IMR-90 (cell line): ENCODE results near the gene TJP3. TPM values are rescaled to one million over a fixed set of nuclear protein-coding genes. Genes with fewer than 3 reads are reported as not detected.

ENCODE experiments used
- ATAC-seq: fragments of 200-7000 bp; cut with Tn5 transposase; 2 replicates; pipeline ENCODE4 v1.9.1; 2020; ENCODE audit warnings: low read depth, mild to moderate bottlenecking, moderate library complexity
- BruUV-seq: library from RNA; stranded (reverse); fragments of 400-500 nt; replicated peaks from 2 replicates; lab custom pipeline; 2021; lab: Mats Ljungman, UMichigan
- CTCF ChIA-PET: fragments of 300-600 bp; formaldehyde crosslinking; extraction: SDS; loops from one replicate; lab custom pipeline; 2021; ENCODE audit warnings: antibody characterized with exemption; lab: Yijun Ruan, JAX
- POLR2A ChIA-PET: fragments of 300-600 bp; sonication (Branson Sonifier 250); formaldehyde crosslinking; loops from one replicate; lab custom pipeline; 2022; ENCODE audit warnings: antibody characterized with exemption; ENCODE audit not compliant: unreplicated experiment; lab: Charles Lee
- DNase-seq: peaks from one replicate; pipeline ENCODE4 v3.0.0; 2013
- H2AFZ ChIP-seq: replicated peaks from 2 replicates; pipeline ENCODE3; 2013; ENCODE audit warnings: low read length, mild to moderate bottlenecking; ENCODE audit not compliant: poor library complexity
- H2AK5ac ChIP-seq: 2 replicates; pipeline ENCODE4 v1.6.1; 2013; ENCODE audit warnings: low read depth, low read length, inconsistent platforms
- H2AK9ac ChIP-seq: replicated peaks from 2 replicates; pipeline ENCODE3; 2013; ENCODE audit warnings: mild to moderate bottlenecking, low read depth, low read length, moderate library complexity; ENCODE audit not compliant: poor library complexity
- H2BK120ac ChIP-seq: 2 replicates; pipeline ENCODE4 v1.6.1; 2013; ENCODE audit warnings: low read depth, low read length, inconsistent platforms
- H2BK15ac ChIP-seq: 3 replicates; pipeline ENCODE4 v1.6.1; 2013; ENCODE audit warnings: low read depth, low read length, inconsistent platforms
- H2BK20ac ChIP-seq: 2 replicates; pipeline ENCODE4 v1.6.1; 2013; ENCODE audit warnings: low read depth, mild to moderate bottlenecking, inconsistent platforms, low read length, moderate library complexity
- H2BK5ac ChIP-seq: 2 replicates; pipeline ENCODE4 v1.6.1; 2013; ENCODE audit warnings: mild to moderate bottlenecking, low read depth, low read length, inconsistent platforms; ENCODE audit not compliant: poor library complexity, severe bottlenecking
- H3K14ac ChIP-seq: replicated peaks from 2 replicates; pipeline ENCODE4 v1.6.1; 2013; ENCODE audit warnings: low read depth, low read length, inconsistent platforms
- H3K18ac ChIP-seq: 2 replicates; pipeline ENCODE4 v1.6.1; 2013; ENCODE audit warnings: low read depth, low read length, control low read depth
- H3K23ac ChIP-seq: 2 replicates; pipeline ENCODE4 v1.6.1; 2013; ENCODE audit warnings: low read depth, low read length, inconsistent platforms
- H3K27ac ChIP-seq: 2 replicates; pipeline ENCODE4 v1.5.1; 2013; ENCODE audit warnings: mild to moderate bottlenecking, control low read depth, low read length; ENCODE audit not compliant: insufficient read depth
- H3K27me3 ChIP-seq: 2 replicates; pipeline ENCODE4 v1.6.1; 2013; ENCODE audit warnings: low read length; ENCODE audit not compliant: control insufficient read depth, insufficient read depth
- H3K36me3 ChIP-seq: 2 replicates; pipeline ENCODE4 v1.6.1; 2013; ENCODE audit warnings: low read length, mixed read lengths; ENCODE audit not compliant: control insufficient read depth, insufficient read depth
- H3K4ac ChIP-seq: 2 replicates; pipeline ENCODE4 v1.6.1; 2013; ENCODE audit warnings: low read depth, low read length, inconsistent platforms
- H3K4me1 ChIP-seq: 2 replicates; pipeline ENCODE4 v1.6.1; 2013; ENCODE audit warnings: low read length, mixed read lengths; ENCODE audit not compliant: control insufficient read depth, insufficient read depth
- H3K4me2 ChIP-seq: 2 replicates; pipeline ENCODE4 v1.6.1; 2013; ENCODE audit warnings: low read depth, mild to moderate bottlenecking, control low read depth, low read length, moderate library complexity
- H3K4me3 ChIP-seq: 2 replicates; pipeline ENCODE4 v1.5.1; 2013; ENCODE audit warnings: low read depth, mild to moderate bottlenecking, control low read depth, low read length, moderate library complexity; ENCODE audit not compliant: insufficient read depth
- H3K56ac ChIP-seq: 2 replicates; pipeline ENCODE4 v1.6.1; 2013; ENCODE audit warnings: low read length, inconsistent platforms; ENCODE audit not compliant: insufficient read depth; ENCODE audit errors: extremely low read depth
- H3K79me1 ChIP-seq, 2 experiments: 2 replicates each; pipeline ENCODE4 v1.6.1; 2013; ENCODE audit warnings: low read length in 2 of 2, inconsistent platforms in 1 of 2, low read depth in 1 of 2
- H3K9ac ChIP-seq: 2 replicates; pipeline ENCODE4 v1.6.1; 2013; ENCODE audit warnings: low read depth, low read length, control low read depth
- H3K9me1 ChIP-seq: 2 replicates; pipeline ENCODE4 v1.6.1; 2013; ENCODE audit warnings: low read length, inconsistent platforms; ENCODE audit not compliant: insufficient read depth
- H3K9me3 ChIP-seq: 2 replicates; pipeline ENCODE4 v1.6.1; 2013; ENCODE audit warnings: low read length; ENCODE audit not compliant: control insufficient read depth, insufficient read depth
- H4K20me1 ChIP-seq: 2 replicates; pipeline ENCODE4 v1.6.1; 2013; ENCODE audit warnings: low read length, inconsistent platforms; ENCODE audit not compliant: insufficient read depth
- H4K5ac ChIP-seq: 2 replicates; pipeline ENCODE4 v1.6.1; 2013; ENCODE audit warnings: mild to moderate bottlenecking, low read depth, low read length, control low read depth
- H4K8ac ChIP-seq, 2 experiments: 2 replicates each; pipeline ENCODE4 v1.6.1; 2013; ENCODE audit warnings: low read depth in 2 of 2, low read length in 2 of 2, control low read depth in 1 of 2, inconsistent platforms in 1 of 2
- H4K91ac ChIP-seq: 2 replicates; pipeline ENCODE4 v1.6.1; 2013; ENCODE audit warnings: low read depth, low read length, inconsistent platforms; ENCODE audit not compliant: insufficient read depth
- FOS ChIP-seq: fragments of 150-350 bp; IDR thresholded peaks from 2 replicates; pipeline ENCODE4 v1.6.1; 2016; ENCODE audit warnings: low read depth, low read length
- MAFK ChIP-seq: IDR thresholded peaks from 2 replicates; pipeline ENCODE4 v1.6.1; 2012; ENCODE audit warnings: low read depth, low read length, improper control_type of control experiment
- MAZ ChIP-seq: IDR thresholded peaks from 2 replicates; pipeline ENCODE4 v1.6.1; 2012; ENCODE audit warnings: low read depth, mild to moderate bottlenecking, low read length, improper control_type of control experiment, moderate library complexity, borderline replicate concordance
- NFE2L2 ChIP-seq: fragments of 150-350 bp; IDR thresholded peaks from 2 replicates; pipeline ENCODE4 v1.6.1; 2016; ENCODE audit warnings: low read depth, mild to moderate bottlenecking, low read length
- RAD21 ChIP-seq: IDR thresholded peaks from 2 replicates; pipeline ENCODE4 v1.6.1; 2012; ENCODE audit warnings: low read length, improper control_type of control experiment
- RCOR1 ChIP-seq: IDR thresholded peaks from 2 replicates; pipeline ENCODE4 v1.6.1; 2012; ENCODE audit warnings: mild to moderate bottlenecking, low read length, improper control_type of control experiment; ENCODE audit not compliant: insufficient replicate concordance
- WGBS, 2 experiments: methylation state at CpG; one replicate each; pipeline versions ENCODE4 v1.1.5 to v1.1.7; 2013; ENCODE audit warnings: missing lambda C conversion rate in 2 of 2; ENCODE audit not compliant: insufficient read length in 1 of 2; ENCODE audit errors: extremely low coverage in 2 of 2; 5-methylcytosine and 5-hydroxymethylcytosine counted together
- dilution Hi-C: fragments of 300-500 bp; cut with HindIII; formaldehyde crosslinking; loops from one replicate; pipeline ENCODE4 v1.14.3; 2018; ENCODE audit warnings: low sequenced_read_pairs; ENCODE audit not compliant: unreplicated experiment
- in situ Hi-C: fragments of 300-500 bp; cut with MboI; formaldehyde crosslinking; loops from 3 replicates; pipeline ENCODE4 v1.14.3; 2019; ENCODE audit warnings: low sequenced_read_pairs, inconsistent platforms, mixed read lengths
- intact Hi-C: fragments of 100-400 bp; cut with micrococcal nuclease; formaldehyde crosslinking; loops from 2 replicates; pipeline ENCODE4 v1.10.0; 2022
- polyA plus RNA-seq, 3 experiments: library from polyadenylated mRNA; depleted of rRNA; stranded (reverse); fragments of >200 nt; gene quantifications; 2 replicates each; pipeline ENCODE4 v1.2.3, GENCODE V29; 2012; ENCODE audit warnings: low replicate concordance in 1 of 3
- total RNA-seq: library from RNA; depleted of rRNA; stranded (reverse); fragments of >200 nt; gene quantifications from 2 replicates; pipeline ENCODE4 v1.2.3, GENCODE V29; 2012

Gene TJP3
- total and polyA plus RNA-seq, 2 of the 4 experiments (the other 2 are of a cell fraction): not detected

DNA sequence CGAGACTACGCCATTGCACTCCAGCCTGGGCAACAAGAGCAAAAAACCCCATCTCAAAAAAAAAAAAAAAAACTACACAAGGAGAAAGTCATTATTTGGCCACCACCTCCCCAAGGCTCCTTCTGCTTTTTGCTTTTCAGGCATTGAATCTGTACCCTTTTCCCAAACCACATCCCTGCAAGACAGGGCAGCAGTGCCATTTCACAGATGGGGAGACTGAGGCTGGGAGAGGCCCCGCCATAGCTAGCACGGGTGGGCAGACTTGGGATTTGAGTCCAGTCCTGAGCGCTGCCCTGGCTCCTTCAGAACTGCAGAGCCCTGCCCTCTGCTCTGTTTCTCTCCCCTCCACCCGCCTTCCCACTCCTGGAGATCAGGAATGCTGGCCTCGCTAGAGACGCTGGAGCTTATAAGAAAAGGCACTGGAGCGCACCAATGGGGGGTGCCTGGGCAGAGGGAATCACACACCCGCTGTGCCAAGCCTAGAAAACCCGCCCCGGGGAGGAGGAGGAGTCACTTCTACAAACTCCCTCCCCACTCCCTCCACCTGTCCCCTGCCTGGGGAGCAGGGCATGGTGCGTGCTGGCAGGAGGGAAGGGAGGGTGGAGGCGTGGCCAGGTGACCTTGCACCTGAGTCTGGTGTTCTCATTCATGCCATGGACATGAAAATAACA lies 17.6 kb downstream of the TJP3 start:
- in situ Hi-C loops: no loop called here

More for the DNA sequence above, 17.6 kb downstream of the TJP3 start:
- Histone ChIP-seq H4K20me1 (no peaks in the 10 kb centered on the region), H3K9me3 (no peaks in the 10 kb centered on the region), H3K4me1 (no peaks in the 10 kb centered on the region), H2BK15ac (no peak overlapping the region), H3K27me3 (peaks cover 28% of the 10 kb centered on the region), H2BK5ac (no peak overlapping the region), H3K18ac (no peak overlapping the region), H4K8ac (no peak overlapping the region), H2BK20ac (no peak overlapping the region), H3K79me1 (no peaks in the 10 kb centered on the region), H3K56ac (no peak overlapping the region), H3K14ac (no peak overlapping the region), H2AK5ac (no peak overlapping the region), H3K27ac (no peak overlapping the region), H3K36me3 (no peaks in the 10 kb centered on the region), H4K5ac (no peak overlapping the region), H2AFZ (no peak overlapping the region), H3K9me1 (no peaks in the 10 kb centered on the region), H3K4ac (no peak overlapping the region), H4K91ac (no peak overlapping the region), H3K4me2 (no peak overlapping the region), H3K4me3 (no peak overlapping the region), H3K9ac (no peak overlapping the region), H3K23ac (no peak overlapping the region), H2AK9ac (no peak overlapping the region), H2BK120ac (no peak overlapping the region)
- dilution Hi-C loops: no loop called here
- no TSS peak for BruUV-seq
- ATAC-seq: 0 out of 2 replicates have a peak, but pooled peaks have one; percentile 13
- WGBS, 2 experiments: no CpG with 5 or more reads among the region's 14 CpGs
- ChIA-PET CTCF (no interaction called here), POLR2A (no interaction called here)
- TF ChIP-seq MAZ (no peak), RCOR1 (no peak), RAD21 (no peak), MAFK (no peak), FOS (no peak), NFE2L2 (no peak)
- intact Hi-C loops: no loop called here
- no peak for DNase-seq
